ENCODE measurements around the gene NCK2. TPM values are rescaled to one million over a fixed set of nuclear protein-coding genes. Genes with fewer than 3 reads are reported as not detected.
"Not testable (repeated sequence)": the region's sequence is repeated elsewhere in the genome, so short reads cannot be mapped to it uniquely, and the experiment has no call there.

NCK2 gene
- total RNA-seq, 1 donor from 2014 or later: 90.0 TPM

DNA sequence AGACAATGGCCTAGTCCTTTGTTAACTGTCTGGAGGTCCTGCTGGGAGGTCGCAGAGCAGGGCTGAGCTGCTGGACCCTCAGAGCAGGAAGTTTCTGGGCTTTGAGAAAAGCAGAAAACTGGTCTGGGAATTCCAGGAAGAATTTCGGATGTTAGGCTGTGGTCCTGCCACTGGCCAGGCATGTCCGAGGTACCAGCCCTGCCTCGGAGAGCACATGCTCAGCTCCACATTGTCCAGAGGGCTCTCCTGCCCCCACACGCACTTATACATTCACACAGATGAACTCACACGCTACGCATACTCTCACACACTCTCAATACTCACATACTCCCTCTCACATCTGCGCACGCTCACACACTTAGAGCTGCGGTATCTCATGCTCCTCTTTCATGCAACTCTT, 146.1 kb downstream of the NCK2 start:
- no peaks in the 10 kb centered on the region for H3K27me3 ChIP-seq (ENCODE audit: control insufficient read depth, insufficient read depth, low read length)
- peaks cover 9% of the 10 kb centered on the region for H3K36me3 ChIP-seq (ENCODE audit: control insufficient read depth, insufficient read depth, low read length)
- no peak for DNase-seq (ENCODE audit: low read depth)
- no peak for FAIRE-seq
- no peak overlapping the region for H3K4me3 ChIP-seq (ENCODE audit: low read depth, low read length)
- TF ChIP-seq, protein P1, sequence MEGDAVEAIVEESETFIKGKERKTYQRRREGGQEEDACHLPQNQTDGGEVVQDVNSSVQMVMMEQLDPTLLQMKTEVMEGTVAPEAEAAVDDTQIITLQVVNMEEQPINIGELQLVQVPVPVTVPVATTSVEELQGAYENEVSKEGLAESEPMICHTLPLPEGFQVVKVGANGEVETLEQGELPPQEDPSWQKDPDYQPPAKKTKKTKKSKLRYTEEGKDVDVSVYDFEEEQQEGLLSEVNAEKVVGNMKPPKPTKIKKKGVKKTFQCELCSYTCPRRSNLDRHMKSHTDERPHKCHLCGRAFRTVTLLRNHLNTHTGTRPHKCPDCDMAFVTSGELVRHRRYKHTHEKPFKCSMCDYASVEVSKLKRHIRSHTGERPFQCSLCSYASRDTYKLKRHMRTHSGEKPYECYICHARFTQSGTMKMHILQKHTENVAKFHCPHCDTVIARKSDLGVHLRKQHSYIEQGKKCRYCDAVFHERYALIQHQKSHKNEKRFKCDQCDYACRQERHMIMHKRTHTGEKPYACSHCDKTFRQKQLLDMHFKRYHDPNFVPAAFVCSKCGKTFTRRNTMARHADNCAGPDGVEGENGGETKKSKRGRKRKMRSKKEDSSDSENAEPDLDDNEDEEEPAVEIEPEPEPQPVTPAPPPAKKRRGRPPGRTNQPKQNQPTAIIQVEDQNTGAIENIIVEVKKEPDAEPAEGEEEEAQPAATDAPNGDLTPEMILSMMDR (IDR thresholded peaks at IDR 0.05; ENCODE audit: insufficient read depth, low read length, severe bottlenecking): no peak

DNA sequence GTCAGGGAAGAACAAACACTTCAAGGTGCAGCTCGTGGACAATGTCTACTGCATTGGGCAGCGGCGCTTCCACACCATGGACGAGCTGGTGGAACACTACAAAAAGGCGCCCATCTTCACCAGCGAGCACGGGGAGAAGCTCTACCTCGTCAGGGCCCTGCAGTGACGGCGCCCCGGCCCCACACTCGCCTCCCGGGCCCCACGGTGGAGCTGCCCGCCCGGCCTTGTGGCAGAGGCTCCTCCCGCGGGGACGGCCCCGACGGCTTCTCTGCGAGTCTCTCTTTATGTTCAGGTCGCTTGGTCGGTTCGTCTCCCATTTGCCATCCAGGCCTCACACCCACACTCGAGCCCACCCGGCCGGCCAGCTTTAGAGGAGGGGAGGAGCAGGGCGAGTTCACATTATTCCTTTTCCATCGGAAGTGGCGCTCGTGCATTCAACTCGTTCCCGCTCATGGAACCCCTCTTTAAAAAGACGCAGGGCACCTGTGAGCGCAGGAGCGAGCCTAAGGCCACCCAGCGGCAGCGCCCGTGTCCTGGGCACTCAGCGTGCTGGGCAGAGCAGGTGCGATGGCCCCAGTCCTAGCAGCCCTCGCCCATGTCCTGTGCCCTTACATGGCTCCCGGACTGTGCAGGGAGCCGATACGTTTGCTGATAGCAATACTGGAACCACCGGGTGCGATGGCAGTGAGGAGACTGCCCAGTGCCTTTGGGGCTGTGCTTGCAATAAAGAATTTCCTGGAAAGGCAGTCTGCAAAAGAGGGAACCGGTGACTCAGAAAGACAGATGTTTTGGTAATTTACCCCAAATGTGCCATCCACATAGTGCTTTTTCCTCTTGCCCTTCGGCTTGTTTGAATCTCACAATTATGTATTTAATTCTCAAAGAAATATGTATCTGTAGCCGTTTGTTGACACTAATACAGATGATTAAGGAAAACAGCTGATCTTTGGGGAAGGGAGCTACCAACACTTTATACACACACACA, 148.6 kb downstream of the NCK2 start:
- FAIRE-seq (no peak), DNase-seq (ENCODE audit: low read depth) (no peak)
- no peaks in the 10 kb centered on the region for H3K27me3 ChIP-seq (ENCODE audit: control insufficient read depth, insufficient read depth, low read length)
- H3K4me3 ChIP-seq (ENCODE audit: low read depth, low read length): no peak overlapping the region
- peaks cover 9% of the 10 kb centered on the region for H3K36me3 ChIP-seq (ENCODE audit: control insufficient read depth, insufficient read depth, low read length)
- TF ChIP-seq, protein P1 (IDR thresholded peaks at IDR 0.05; ENCODE audit: insufficient read depth, low read length, severe bottlenecking): no peak

DNA sequence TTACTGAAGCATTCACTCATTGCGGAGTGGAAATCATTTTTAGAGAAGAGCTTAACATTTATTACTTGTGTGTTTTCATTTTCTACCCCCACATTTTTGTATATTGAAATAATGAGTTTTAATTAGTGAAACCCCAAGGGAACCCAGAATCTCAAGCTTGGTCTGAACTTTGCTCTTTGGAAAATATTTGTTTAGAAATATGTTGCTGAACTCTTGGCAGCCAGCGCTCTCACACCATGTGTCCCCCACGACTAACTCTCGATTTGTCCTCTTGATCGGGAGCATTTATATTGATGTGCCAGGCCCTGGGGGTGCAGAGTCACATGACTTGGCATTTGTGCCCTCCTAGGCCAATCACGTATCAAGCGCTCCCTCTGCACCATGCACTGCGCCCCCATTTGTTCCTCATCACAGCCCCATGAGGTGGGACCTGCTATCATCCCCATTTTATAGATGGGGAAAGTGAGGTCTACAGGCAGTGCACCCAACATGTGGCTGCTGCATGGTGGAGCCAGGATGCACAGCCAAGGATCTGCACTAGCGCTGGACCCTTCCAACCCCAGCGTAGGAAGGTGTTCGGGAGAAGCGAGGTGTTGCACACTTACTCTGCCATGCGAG, 149.7 kb downstream of the NCK2 start:
- Histone ChIP-seq H3K27me3 (ENCODE audit: control insufficient read depth, insufficient read depth, low read length) (no peaks in the 10 kb centered on the region), H3K36me3 (ENCODE audit: control insufficient read depth, insufficient read depth, low read length) (peaks cover 9% of the 10 kb centered on the region), H3K4me3 (ENCODE audit: low read depth, low read length) (no peak overlapping the region)
- DNase-seq (ENCODE audit: low read depth): no peak
- TF ChIP-seq, protein P1 (IDR thresholded peaks at IDR 0.05; ENCODE audit: insufficient read depth, low read length, severe bottlenecking): no peak
- no peak for FAIRE-seq

DNA sequence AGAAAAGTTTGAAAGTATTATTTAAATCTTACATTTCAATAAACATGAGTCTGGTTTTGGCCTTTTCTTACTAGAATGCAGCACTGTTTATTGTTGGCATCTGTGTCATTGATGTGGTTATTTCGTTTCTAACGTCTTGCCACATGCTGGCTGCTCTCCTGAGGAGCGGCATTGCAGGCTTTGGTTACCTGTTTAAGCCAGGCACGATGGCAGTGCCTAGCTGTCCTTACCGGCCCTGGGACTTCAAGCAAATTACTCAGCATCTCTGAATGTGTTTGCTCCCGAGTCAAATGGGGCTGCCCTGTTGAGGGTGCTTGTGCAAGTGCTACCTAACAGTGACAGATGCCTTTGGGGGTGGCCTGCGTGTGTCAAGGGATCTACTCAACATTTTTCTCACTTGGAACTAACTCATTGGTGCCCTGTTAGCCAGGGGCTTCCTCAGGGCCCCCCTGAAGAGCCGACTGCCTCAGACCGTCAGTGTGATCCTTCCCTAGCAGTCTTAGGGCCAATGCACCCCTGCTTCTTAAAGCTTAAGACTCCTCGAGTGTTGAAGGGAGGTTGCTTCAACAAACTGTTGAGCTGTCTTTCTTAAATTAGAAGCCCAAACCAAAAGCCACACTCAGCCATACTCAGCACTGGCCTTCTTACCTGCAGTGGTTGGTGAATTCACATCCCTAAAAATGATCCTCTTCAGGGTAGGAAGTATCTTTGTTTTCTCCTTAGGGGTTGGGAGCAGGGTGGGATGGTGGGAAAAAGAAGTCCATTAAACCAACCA, 151.5 kb downstream of the NCK2 start:
- no peak for DNase-seq (ENCODE audit: low read depth)
- H3K36me3 ChIP-seq (ENCODE audit: control insufficient read depth, insufficient read depth, low read length): peaks cover 9% of the 10 kb centered on the region
- FAIRE-seq: peak; percentile 68
- H3K27me3 ChIP-seq (ENCODE audit: control insufficient read depth, insufficient read depth, low read length): no peaks in the 10 kb centered on the region
- H3K4me3 ChIP-seq (ENCODE audit: low read depth, low read length): no peak overlapping the region
- TF ChIP-seq, protein P1 (IDR thresholded peaks at IDR 0.05; ENCODE audit: insufficient read depth, low read length, severe bottlenecking): no peak

DNA sequence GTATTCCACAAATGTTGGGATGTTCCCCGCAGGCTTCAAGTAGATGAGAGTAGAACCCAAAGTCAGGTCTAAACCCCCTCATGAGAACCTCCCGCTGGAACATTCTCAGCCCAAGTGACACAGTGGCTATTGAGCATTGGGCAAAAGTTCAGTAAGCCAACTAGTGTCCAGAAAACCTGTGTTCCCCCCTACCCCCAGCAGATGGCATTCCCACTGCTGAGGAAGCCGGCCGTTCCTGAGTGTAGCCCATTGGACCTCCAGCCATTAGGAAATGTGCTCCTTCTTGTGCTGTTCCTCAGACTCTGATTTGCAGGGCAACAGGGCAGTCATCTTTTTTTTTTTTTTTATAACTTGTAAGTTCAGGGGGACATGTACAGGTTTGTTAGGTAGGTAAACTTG, 152.1 kb downstream of the NCK2 start:
- H3K4me3 ChIP-seq (ENCODE audit: low read depth, low read length): no peak overlapping the region
- H3K27me3 ChIP-seq (ENCODE audit: control insufficient read depth, insufficient read depth, low read length): no peaks in the 10 kb centered on the region
- H3K36me3 ChIP-seq (ENCODE audit: control insufficient read depth, insufficient read depth, low read length): peaks cover 9% of the 10 kb centered on the region
- TF ChIP-seq, protein P1 (IDR thresholded peaks at IDR 0.05; ENCODE audit: insufficient read depth, low read length, severe bottlenecking): no peak
- DNase-seq (ENCODE audit: low read depth) (no peak), FAIRE-seq (no peak)

DNA sequence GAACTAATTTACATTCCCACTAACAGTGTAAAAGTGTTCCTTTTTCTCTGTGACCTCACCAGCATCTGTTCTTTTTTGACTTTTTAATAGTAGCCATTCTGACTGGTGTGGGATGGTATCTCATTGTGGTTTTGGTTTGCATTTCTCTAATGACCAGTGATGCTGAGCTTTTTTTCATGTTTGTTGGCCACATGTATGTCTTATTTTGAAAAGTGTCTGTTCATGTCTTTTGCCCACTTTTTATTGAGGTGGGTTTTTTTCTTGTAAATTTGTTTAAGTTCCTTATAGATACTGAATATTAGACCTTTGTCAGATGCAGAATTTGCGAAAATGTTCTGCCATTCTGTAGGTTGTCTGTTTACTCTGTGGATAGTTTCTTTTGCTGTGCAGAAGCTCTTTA, 153.0 kb downstream of the NCK2 start:
- not testable (repeated sequence) for FAIRE-seq; H3K27me3 ChIP-seq (ENCODE audit: control insufficient read depth, insufficient read depth, low read length); H3K36me3 ChIP-seq (ENCODE audit: control insufficient read depth, insufficient read depth, low read length); H3K4me3 ChIP-seq (ENCODE audit: low read depth, low read length); DNase-seq (ENCODE audit: low read depth)

Measured in bronchial epithelial cell (primary cell).